HEK293 (cell line): ENCODE results near the gene SUPT5H.

Experiments
- IKZF3 ChIP-seq: fragments of 450-650 bp; IDR thresholded peaks from 2 replicates; pipeline ENCODE4 v1.5.0; 2018; ENCODE audit warnings: missing biosample characterization, mild to moderate bottlenecking, missing genetic modification characterization, moderate library complexity
- KLF16 ChIP-seq: fragments of 450-650 bp; formaldehyde crosslinking; IDR thresholded peaks from 2 replicates; pipeline ENCODE4 v1.5.1; 2017; ENCODE audit warnings: missing biosample characterization, missing genetic modification characterization
- SCRT1 ChIP-seq: fragments of 450-650 bp; formaldehyde crosslinking; IDR thresholded peaks from 2 replicates; pipeline ENCODE4 v1.5.1; 2016; ENCODE audit warnings: missing biosample characterization, missing genetic modification characterization, borderline replicate concordance
- SP7 ChIP-seq: fragments of 450-650 bp; formaldehyde crosslinking; IDR thresholded peaks from 2 replicates; pipeline ENCODE4 v1.5.1; 2016; ENCODE audit warnings: missing biosample characterization, missing genetic modification characterization
- TCF7L2 ChIP-seq: IDR thresholded peaks from 2 replicates; pipeline ENCODE4 v1.6.1; 2011; ENCODE audit warnings: low read depth, mild to moderate bottlenecking, inconsistent platforms, low read length, moderate library complexity, borderline replicate concordance
- TRIM28 ChIP-seq: IDR thresholded peaks from 2 replicates; pipeline ENCODE4 v1.6.1; 2011; ENCODE audit warnings: low read length, control low read depth, borderline replicate concordance
- ZBTB8A ChIP-seq: fragments of 450-650 bp; formaldehyde crosslinking; IDR thresholded peaks from 2 replicates; pipeline ENCODE4 v1.5.1; 2016; ENCODE audit warnings: missing biosample characterization, missing genetic modification characterization
- ZFP41 ChIP-seq: fragments of 450-650 bp; formaldehyde crosslinking; IDR thresholded peaks from 2 replicates; pipeline ENCODE4 v1.5.1; 2016; ENCODE audit warnings: missing biosample characterization, missing genetic modification characterization, borderline replicate concordance
- ZNF16 ChIP-seq: fragments of 450-650 bp; formaldehyde crosslinking; IDR thresholded peaks from 2 replicates; pipeline ENCODE4 v1.5.1; 2016; ENCODE audit warnings: low read depth, missing biosample characterization, missing genetic modification characterization
- ZNF214 ChIP-seq: fragments of 450-650 bp; formaldehyde crosslinking; IDR thresholded peaks from 2 replicates; pipeline ENCODE4 v1.5.1; 2017; ENCODE audit warnings: missing biosample characterization, mild to moderate bottlenecking, missing genetic modification characterization, borderline replicate concordance
- ZNF324 ChIP-seq: fragments of 450-650 bp; formaldehyde crosslinking; IDR thresholded peaks from 2 replicates; pipeline ENCODE4 v1.5.1; 2016; ENCODE audit warnings: missing biosample characterization, missing genetic modification characterization
- ZNF350 ChIP-seq: fragments of 450-650 bp; formaldehyde crosslinking; IDR thresholded peaks from 2 replicates; pipeline ENCODE4 v1.5.0; 2017; ENCODE audit warnings: missing biosample characterization, mild to moderate bottlenecking, missing genetic modification characterization
- ZNF560 ChIP-seq: fragments of 450-650 bp; formaldehyde crosslinking; IDR thresholded peaks from 2 replicates; pipeline ENCODE4 v1.5.1; 2017; ENCODE audit warnings: missing biosample characterization, missing genetic modification characterization, borderline replicate concordance
- ZNF585B ChIP-seq: fragments of 450-650 bp; formaldehyde crosslinking; IDR thresholded peaks from 2 replicates; pipeline ENCODE4 v1.5.1; 2016; ENCODE audit warnings: missing biosample characterization, missing genetic modification characterization
- ZNF610 ChIP-seq: fragments of 450-650 bp; formaldehyde crosslinking; IDR thresholded peaks from 2 replicates; pipeline ENCODE4 v1.5.1; 2016; ENCODE audit warnings: missing biosample characterization, missing genetic modification characterization, borderline replicate concordance
- ZNF624 ChIP-seq: fragments of 450-650 bp; formaldehyde crosslinking; IDR thresholded peaks from 2 replicates; pipeline ENCODE4 v1.5.1; 2017; ENCODE audit warnings: missing biosample characterization, missing genetic modification characterization
- ZNF701 ChIP-seq: fragments of 450-650 bp; formaldehyde crosslinking; IDR thresholded peaks from 2 replicates; pipeline ENCODE4 v1.5.1; 2016; ENCODE audit warnings: missing biosample characterization, missing genetic modification characterization
- ZNF747 ChIP-seq: fragments of 450-650 bp; formaldehyde crosslinking; IDR thresholded peaks from 2 replicates; pipeline ENCODE4 v1.5.1; 2016; ENCODE audit warnings: missing biosample characterization, missing genetic modification characterization
- ZNF777 ChIP-seq: fragments of 450-650 bp; formaldehyde crosslinking; IDR thresholded peaks from 2 replicates; pipeline ENCODE4 v1.5.1; 2017; ENCODE audit warnings: missing biosample characterization, missing genetic modification characterization, borderline replicate concordance
- ZNF843 ChIP-seq: fragments of 450-650 bp; formaldehyde crosslinking; IDR thresholded peaks from 2 replicates; pipeline ENCODE4 v1.5.1; 2016; ENCODE audit warnings: missing biosample characterization, missing genetic modification characterization
- ZSCAN30 ChIP-seq: fragments of 450-650 bp; IDR thresholded peaks from 2 replicates; pipeline ENCODE4 v1.5.1; 2018; ENCODE audit warnings: missing biosample characterization, mild to moderate bottlenecking, missing genetic modification characterization, moderate library complexity
- TF ChIP-seq, protein P1 (sequence below): fragments of 450-650 bp; formaldehyde crosslinking; IDR thresholded peaks from 2 replicates; pipeline ENCODE4 v1.5.1; 2016; ENCODE audit warnings: missing biosample characterization, missing genetic modification characterization, borderline replicate concordance
- TF ChIP-seq, protein P2 (sequence below): fragments of 450-650 bp; formaldehyde crosslinking; IDR thresholded peaks from 2 replicates; pipeline ENCODE4 v1.5.1; 2017; ENCODE audit warnings: missing biosample characterization, missing genetic modification characterization
- TF ChIP-seq, protein P3 (sequence below): fragments of 450-650 bp; formaldehyde crosslinking; IDR thresholded peaks from 2 replicates; pipeline ENCODE4 v1.5.1; 2016; ENCODE audit warnings: missing biosample characterization, missing genetic modification characterization
- TF ChIP-seq, protein P4 (sequence below): fragments of 450-650 bp; formaldehyde crosslinking; IDR thresholded peaks from 2 replicates; pipeline ENCODE4 v1.5.1; 2017; ENCODE audit warnings: missing biosample characterization, missing genetic modification characterization
- TF ChIP-seq, protein P5 (sequence below): fragments of 450-650 bp; formaldehyde crosslinking; IDR thresholded peaks from 2 replicates; pipeline ENCODE4 v1.5.1; 2016; ENCODE audit warnings: missing biosample characterization, missing genetic modification characterization

SUPT5H gene

DNA sequence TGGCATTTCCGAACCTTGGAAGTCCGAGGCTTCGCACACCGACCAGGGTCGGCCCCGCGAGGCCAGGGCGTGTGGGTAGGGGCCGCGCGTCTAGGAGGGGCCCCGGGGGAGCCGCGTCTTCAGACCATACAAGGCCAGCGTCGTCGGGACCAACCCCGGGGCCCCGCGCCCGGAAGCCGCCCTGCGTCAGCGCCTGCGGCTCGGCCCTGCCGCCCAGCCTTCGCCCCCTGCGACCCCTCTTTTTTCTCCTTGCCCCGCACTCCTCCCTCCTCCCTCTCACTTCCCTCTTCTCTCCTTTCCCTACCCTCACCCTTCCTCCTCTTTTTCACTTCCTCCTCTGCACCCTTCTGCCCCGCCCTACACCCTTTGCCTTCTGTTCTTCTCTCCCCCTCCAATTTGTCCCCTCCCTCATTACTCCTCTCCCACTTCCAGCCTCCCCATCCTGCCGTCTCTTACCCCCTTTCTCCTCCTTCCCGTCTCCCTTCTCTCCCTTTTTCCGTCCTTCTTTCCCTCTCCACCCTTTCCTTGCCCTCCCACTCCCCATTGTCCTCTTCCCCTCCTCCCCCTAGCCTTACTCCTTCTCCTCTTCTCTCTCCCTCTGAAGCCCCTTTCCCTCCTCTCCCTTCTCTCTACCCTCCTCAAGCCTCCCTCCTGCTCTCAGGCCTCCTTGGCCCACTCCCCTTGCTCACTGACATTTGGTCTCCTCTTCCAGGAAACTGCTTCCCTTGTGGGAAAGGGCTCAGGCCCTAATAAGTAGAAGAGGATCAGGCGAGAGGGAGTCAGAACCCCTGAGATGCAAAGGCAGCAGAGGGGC, 35.2 kb upstream of the SUPT5H start (continued):
- TF ChIP-seq, protein P1, sequence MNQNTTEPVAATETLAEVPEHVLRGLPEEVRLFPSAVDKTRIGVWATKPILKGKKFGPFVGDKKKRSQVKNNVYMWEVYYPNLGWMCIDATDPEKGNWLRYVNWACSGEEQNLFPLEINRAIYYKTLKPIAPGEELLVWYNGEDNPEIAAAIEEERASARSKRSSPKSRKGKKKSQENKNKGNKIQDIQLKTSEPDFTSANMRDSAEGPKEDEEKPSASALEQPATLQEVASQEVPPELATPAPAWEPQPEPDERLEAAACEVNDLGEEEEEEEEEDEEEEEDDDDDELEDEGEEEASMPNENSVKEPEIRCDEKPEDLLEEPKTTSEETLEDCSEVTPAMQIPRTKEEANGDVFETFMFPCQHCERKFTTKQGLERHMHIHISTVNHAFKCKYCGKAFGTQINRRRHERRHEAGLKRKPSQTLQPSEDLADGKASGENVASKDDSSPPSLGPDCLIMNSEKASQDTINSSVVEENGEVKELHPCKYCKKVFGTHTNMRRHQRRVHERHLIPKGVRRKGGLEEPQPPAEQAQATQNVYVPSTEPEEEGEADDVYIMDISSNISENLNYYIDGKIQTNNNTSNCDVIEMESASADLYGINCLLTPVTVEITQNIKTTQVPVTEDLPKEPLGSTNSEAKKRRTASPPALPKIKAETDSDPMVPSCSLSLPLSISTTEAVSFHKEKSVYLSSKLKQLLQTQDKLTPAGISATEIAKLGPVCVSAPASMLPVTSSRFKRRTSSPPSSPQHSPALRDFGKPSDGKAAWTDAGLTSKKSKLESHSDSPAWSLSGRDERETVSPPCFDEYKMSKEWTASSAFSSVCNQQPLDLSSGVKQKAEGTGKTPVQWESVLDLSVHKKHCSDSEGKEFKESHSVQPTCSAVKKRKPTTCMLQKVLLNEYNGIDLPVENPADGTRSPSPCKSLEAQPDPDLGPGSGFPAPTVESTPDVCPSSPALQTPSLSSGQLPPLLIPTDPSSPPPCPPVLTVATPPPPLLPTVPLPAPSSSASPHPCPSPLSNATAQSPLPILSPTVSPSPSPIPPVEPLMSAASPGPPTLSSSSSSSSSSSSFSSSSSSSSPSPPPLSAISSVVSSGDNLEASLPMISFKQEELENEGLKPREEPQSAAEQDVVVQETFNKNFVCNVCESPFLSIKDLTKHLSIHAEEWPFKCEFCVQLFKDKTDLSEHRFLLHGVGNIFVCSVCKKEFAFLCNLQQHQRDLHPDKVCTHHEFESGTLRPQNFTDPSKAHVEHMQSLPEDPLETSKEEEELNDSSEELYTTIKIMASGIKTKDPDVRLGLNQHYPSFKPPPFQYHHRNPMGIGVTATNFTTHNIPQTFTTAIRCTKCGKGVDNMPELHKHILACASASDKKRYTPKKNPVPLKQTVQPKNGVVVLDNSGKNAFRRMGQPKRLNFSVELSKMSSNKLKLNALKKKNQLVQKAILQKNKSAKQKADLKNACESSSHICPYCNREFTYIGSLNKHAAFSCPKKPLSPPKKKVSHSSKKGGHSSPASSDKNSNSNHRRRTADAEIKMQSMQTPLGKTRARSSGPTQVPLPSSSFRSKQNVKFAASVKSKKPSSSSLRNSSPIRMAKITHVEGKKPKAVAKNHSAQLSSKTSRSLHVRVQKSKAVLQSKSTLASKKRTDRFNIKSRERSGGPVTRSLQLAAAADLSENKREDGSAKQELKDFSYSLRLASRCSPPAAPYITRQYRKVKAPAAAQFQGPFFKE = no peak
- TF ChIP-seq SP7 (tag by site-specific recombination) (peak; percentile 79), ZNF610 (tag by site-specific recombination) (peak; percentile 59; the same call in 1 of the 2 replicates), ZNF350 (tag by site-specific recombination) (no peak), ZNF777 (tag by site-specific recombination) (peak; percentile 86), ZFP41 (tag by site-specific recombination) (no peak), KLF16 (tag by site-specific recombination) (peak; percentile 92), ZNF16 (no peak), ZNF624 (no peak), ZNF747 (tag by site-specific recombination) (no peak), TCF7L2 (no peak), TRIM28 (no peak), ZNF560 (tag by site-specific recombination) (no peak), IKZF3 (tag by site-specific recombination) (0 out of 2 replicates have a peak, but pooled peaks have one; percentile 6), ZNF214 (tag by site-specific recombination) (no peak; the same call in 1 of the 2 replicates), ZNF701 (tag by site-specific recombination) (0 out of 2 replicates have a peak, but pooled peaks have one; percentile 73), ZSCAN30 (peak; percentile 72), ZNF585B (tag by site-specific recombination) (no peak), ZNF843 (tag by site-specific recombination) (0 out of 2 replicates have a peak, but pooled peaks have one; percentile 75), ZNF324 (tag by site-specific recombination) (no peak), SCRT1 (tag by site-specific recombination) (no peak), ZBTB8A (peak; percentile 99)
- TF ChIP-seq, protein P2, sequence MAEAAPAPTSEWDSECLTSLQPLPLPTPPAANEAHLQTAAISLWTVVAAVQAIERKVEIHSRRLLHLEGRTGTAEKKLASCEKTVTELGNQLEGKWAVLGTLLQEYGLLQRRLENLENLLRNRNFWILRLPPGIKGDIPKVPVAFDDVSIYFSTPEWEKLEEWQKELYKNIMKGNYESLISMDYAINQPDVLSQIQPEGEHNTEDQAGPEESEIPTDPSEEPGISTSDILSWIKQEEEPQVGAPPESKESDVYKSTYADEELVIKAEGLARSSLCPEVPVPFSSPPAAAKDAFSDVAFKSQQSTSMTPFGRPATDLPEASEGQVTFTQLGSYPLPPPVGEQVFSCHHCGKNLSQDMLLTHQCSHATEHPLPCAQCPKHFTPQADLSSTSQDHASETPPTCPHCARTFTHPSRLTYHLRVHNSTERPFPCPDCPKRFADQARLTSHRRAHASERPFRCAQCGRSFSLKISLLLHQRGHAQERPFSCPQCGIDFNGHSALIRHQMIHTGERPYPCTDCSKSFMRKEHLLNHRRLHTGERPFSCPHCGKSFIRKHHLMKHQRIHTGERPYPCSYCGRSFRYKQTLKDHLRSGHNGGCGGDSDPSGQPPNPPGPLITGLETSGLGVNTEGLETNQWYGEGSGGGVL = peak; percentile 100
- TF ChIP-seq, protein P3, sequence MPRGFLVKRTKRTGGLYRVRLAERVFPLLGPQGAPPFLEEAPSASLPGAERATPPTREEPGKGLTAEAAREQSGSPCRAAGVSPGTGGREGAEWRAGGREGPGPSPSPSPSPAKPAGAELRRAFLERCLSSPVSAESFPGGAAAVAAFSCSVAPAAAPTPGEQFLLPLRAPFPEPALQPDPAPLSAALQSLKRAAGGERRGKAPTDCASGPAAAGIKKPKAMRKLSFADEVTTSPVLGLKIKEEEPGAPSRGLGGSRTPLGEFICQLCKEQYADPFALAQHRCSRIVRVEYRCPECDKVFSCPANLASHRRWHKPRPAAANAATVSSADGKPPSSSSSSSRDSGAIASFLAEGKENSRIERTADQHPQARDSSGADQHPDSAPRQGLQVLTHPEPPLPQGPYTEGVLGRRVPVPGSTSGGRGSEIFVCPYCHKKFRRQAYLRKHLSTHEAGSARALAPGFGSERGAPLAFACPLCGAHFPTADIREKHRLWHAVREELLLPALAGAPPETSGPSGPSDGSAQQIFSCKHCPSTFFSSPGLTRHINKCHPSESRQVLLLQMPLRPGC = peak; percentile 38
- TF ChIP-seq, protein P4, sequence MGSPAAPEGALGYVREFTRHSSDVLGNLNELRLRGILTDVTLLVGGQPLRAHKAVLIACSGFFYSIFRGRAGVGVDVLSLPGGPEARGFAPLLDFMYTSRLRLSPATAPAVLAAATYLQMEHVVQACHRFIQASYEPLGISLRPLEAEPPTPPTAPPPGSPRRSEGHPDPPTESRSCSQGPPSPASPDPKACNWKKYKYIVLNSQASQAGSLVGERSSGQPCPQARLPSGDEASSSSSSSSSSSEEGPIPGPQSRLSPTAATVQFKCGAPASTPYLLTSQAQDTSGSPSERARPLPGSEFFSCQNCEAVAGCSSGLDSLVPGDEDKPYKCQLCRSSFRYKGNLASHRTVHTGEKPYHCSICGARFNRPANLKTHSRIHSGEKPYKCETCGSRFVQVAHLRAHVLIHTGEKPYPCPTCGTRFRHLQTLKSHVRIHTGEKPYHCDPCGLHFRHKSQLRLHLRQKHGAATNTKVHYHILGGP (tag by site-specific recombination) = no peak
- TF ChIP-seq, protein P5, sequence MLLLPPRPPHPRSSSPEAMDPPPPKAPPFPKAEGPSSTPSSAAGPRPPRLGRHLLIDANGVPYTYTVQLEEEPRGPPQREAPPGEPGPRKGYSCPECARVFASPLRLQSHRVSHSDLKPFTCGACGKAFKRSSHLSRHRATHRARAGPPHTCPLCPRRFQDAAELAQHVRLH (tag by site-specific recombination) = peak; percentile 85
